KG1 (cell line): Measurements from ENCODE around the gene CD6.

Experiments
- DNase-seq: peaks from one replicate; lab custom pipeline; 2025; lab: John Stamatoyannopoulos, UW

The CD6 gene

GRCh38 chr11:61026121-61027031, 54.9 kb downstream of the CD6 start:
- DNase-seq, result no peak

- no peak for DNase-seq
These were observed 55.8 kb downstream of the CD6 start for GRCh38 chr11:61027141-61027840.

GRCh38 chr11:61028135-61028729, 56.8 kb downstream of the CD6 start:
- no peak for DNase-seq

- no peak for DNase-seq
These were observed 61.3 kb downstream of the CD6 start for GRCh38 chr11:61032824-61033223.

- no peak for DNase-seq
These were observed 61.9 kb downstream of the CD6 start for GRCh38 chr11:61033417-61033816.

- DNase-seq, result no peak
These were observed 62.6 kb downstream of the CD6 start for GRCh38 chr11:61034111-61034510.

GRCh38 chr11:61034704-61035525, 63.4 kb downstream of the CD6 start:
- no peak for DNase-seq

- DNase-seq, result no peak
These were observed 64.0 kb downstream of the CD6 start for GRCh38 chr11:61035526-61035835.

GRCh38 chr11:61037441-61038093, 66.1 kb downstream of the CD6 start:
- DNase-seq, result no peak

GRCh38 chr11:61039916-61040315, 68.4 kb downstream of the CD6 start:
- DNase-seq, result no peak

GRCh38 chr11:61041755-61042518, 70.5 kb downstream of the CD6 start:
- no peak for DNase-seq

GRCh38 chr11:61042537-61042936, 71.1 kb downstream of the CD6 start:
- no peak for DNase-seq

- DNase-seq, result no peak
These were observed 71.6 kb downstream of the CD6 start for GRCh38 chr11:61042961-61043540.

GRCh38 chr11:61045271-61045670, 73.8 kb downstream of the CD6 start:
- no peak for DNase-seq

GRCh38 chr11:61046833-61047232, 75.4 kb downstream of the CD6 start:
- DNase-seq, result no peak

- no peak for DNase-seq
These were observed 77.0 kb downstream of the CD6 start for GRCh38 chr11:61048368-61049062.

GRCh38 chr11:61049063-61049377, 77.5 kb downstream of the CD6 start:
- DNase-seq, result no peak

GRCh38 chr11:61049859-61050258, 78.4 kb downstream of the CD6 start:
- no peak for DNase-seq

- no peak for DNase-seq
These were observed 80.9 kb downstream of the CD6 start for GRCh38 chr11:61052182-61052972.
